Kidney epithelial cell (primary cell): ENCODE measurements around the gene SFT2D3. TPM values are rescaled to one million over a fixed set of nuclear protein-coding genes. Genes with fewer than 3 reads are reported as not detected.

ENCODE experiments used
- DNase-seq: peaks from one replicate; pipeline ENCODE4 v3.0.0-alpha.2; 2010; ENCODE audit warnings: low read depth
- H3K27me3 ChIP-seq: 2 replicates; pipeline ENCODE4 v1.6.0; 2011; ENCODE audit warnings: low read length; ENCODE audit not compliant: control insufficient read depth, insufficient read depth
- H3K36me3 ChIP-seq: 2 replicates; pipeline ENCODE4 v1.5.1; 2011; ENCODE audit warnings: low read length; ENCODE audit not compliant: control insufficient read depth, insufficient read depth
- H3K4me3 ChIP-seq: 2 replicates; pipeline ENCODE4 v1.5.1; 2011; ENCODE audit warnings: low read depth, mild to moderate bottlenecking, control low read depth, low read length
- total RNA-seq: library from RNA; depleted of rRNA; stranded (reverse); fragments of >200 nt; gene quantifications from 2 replicates; pipeline ENCODE4 v1.2.3, GENCODE V29; 2015
- TF ChIP-seq, protein P1 (sequence below): IDR thresholded peaks from 2 replicates; pipeline ENCODE4 v1.5.1; 2011; ENCODE audit warnings: mild to moderate bottlenecking, moderate library complexity, low read length, control low read depth, inconsistent platforms; ENCODE audit not compliant: insufficient read depth, poor library complexity, severe bottlenecking

The SFT2D3 gene
- total RNA-seq, 1 donor from 2014 or later: 8.7 TPM

DNA sequence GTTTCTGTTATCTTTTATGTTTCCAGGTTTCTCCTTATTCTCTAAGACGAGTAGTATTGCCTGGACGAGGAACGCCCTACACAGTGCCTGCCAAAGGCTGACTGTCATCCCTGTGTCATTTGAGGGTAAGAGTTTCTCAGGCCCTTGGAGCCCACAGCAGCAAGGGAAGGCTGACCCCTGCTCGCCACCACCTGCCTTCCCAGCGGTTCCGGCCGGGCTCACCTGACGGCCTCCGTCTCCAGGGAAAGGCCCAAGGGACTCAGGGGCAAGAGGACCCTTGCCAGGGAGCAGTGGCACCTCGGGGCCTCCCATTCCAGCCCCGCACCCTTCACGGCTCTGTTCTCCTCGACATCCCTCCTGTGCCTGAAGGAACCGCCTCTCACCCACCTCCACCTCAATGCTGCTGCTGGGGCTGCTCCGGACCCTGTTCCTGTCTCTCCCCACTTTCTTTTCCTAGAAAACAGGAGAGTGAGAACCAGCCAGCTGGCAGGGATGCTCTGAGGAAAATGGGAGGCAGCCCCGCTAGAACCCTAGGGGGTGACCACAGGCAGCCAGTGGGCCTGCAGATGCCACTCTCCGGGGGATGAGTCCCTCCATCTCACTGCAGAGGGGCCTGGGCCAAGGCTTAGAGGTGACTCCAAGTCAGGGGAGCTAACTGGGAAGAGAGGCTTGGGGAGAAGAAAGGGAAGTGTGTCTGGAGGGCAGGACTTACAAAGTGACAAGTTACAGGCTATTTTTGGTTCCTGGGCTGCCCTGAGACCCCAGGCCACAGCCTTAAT is 27.8 kb upstream of the SFT2D3 start:
- TF ChIP-seq, protein P1, sequence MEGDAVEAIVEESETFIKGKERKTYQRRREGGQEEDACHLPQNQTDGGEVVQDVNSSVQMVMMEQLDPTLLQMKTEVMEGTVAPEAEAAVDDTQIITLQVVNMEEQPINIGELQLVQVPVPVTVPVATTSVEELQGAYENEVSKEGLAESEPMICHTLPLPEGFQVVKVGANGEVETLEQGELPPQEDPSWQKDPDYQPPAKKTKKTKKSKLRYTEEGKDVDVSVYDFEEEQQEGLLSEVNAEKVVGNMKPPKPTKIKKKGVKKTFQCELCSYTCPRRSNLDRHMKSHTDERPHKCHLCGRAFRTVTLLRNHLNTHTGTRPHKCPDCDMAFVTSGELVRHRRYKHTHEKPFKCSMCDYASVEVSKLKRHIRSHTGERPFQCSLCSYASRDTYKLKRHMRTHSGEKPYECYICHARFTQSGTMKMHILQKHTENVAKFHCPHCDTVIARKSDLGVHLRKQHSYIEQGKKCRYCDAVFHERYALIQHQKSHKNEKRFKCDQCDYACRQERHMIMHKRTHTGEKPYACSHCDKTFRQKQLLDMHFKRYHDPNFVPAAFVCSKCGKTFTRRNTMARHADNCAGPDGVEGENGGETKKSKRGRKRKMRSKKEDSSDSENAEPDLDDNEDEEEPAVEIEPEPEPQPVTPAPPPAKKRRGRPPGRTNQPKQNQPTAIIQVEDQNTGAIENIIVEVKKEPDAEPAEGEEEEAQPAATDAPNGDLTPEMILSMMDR: no peak
- Histone ChIP-seq H3K27me3 (peaks cover 27% of the 10 kb centered on the region), H3K4me3 (no peak overlapping the region), H3K36me3 (no peaks in the 10 kb centered on the region)
- DNase-seq: no peak

DNA sequence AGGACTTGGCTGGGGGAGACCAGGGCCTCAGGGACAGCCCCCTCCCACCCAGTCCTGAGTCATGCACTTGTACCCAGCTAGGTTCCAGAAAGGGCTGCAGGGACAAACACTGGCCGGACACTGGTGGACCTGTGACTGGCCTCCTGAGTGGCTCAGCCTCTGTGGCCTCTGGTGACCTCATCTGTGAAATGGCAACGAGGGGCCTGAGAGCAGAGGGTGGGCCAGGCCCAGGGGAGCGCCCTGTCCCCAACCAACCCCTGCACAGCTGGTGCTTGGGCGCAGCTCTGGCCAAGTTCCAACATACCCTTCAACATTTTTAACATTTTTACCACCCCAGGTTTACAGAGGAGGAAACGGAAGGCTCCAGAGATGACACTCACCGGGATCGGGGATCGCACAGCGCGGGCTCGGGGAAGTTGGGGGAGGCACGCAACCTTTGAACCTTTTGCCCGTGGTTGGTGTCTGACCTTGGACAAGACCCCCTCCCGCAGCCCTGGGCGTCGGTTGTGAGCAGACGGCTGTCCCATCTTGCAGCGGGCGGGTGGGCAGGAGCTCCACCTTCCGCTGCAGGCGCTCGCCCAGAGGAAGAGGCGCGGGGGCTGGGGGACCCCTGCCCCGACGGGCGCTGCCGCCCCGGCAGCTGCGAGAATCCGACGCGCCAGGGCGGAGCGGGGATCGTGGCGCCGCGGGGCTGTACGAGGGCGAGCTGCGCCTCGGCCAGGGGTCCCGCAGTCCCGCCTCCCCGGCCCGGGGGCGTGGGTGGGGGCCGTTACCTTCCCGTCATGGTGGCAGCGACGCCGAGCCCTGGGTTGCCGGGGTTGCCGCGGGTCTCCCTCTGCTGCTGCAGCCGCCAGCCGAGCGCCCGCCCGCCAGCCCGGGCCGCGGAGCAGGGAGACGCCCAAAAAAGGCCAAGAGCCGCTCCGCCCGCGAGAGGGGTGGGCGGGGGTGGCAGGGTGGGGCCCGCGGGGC is 26.8 kb upstream of the SFT2D3 start:
- DNase-seq: no peak
- Histone ChIP-seq H3K4me3 (peak overlapping the region; percentile 42), H3K36me3 (no peaks in the 10 kb centered on the region), H3K27me3 (peaks cover 28% of the 10 kb centered on the region)
- TF ChIP-seq, protein P1: no peak

DNA sequence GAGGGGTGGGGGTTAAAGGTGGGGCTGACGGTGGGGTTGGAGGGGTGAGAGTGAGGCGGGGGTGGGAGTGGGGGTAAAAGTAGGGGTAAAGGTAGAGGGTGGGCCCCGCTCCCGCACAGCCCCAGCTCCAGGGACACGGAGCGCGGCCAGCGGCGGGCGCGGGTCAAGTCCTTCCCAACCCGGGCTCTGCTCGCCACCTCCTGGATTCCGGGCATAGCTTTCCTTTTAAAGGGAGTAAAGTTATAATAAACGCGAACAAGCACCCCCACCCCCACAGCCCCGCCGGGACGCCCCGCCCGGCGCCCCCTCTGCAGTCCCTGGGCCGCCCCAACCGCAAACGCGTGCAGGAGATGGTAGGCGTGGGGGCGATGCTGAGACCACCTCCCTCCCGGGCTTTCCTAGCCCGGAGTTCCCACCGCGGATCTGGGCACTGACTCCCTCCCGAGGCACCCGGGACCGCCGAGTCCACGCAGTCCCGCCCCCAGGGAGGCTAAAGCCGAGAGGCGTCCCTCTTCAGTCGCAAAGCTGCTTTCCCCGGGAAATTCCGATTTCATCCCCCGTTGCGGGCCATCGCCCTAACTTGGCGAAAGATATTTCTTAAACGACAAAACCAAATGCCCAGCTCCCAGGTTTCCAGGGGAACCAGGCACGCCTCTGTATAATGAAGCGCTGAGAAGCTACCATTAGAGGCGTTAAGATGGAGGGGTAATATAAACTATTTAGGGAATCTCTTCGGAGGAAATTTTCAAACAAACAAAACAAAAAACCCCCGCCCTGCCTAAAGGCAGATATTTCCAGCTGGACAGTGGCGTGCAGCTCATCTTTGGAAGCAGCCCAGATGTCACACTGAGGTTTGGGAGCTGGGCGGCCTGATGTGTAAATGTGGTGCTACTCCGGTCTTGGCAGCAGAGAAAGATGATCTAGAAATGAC is 25.7 kb upstream of the SFT2D3 start, which contains the start of gene LIMS2:
Gene LIMS2, minus strand, starts transcription at position 200 of the 931 bp plus-strand sequence. CDS start 506 bp downstream, outside the sequence.
- H3K4me3 ChIP-seq: peak within 1 kb of the TSS; percentile 42
- TF ChIP-seq, protein P1: peak; percentile 30
- no peak for DNase-seq
- H3K27me3 ChIP-seq: peaks cover 32% of the 10 kb centered on the region
- no peaks in the 10 kb centered on the region for H3K36me3 ChIP-seq

DNA sequence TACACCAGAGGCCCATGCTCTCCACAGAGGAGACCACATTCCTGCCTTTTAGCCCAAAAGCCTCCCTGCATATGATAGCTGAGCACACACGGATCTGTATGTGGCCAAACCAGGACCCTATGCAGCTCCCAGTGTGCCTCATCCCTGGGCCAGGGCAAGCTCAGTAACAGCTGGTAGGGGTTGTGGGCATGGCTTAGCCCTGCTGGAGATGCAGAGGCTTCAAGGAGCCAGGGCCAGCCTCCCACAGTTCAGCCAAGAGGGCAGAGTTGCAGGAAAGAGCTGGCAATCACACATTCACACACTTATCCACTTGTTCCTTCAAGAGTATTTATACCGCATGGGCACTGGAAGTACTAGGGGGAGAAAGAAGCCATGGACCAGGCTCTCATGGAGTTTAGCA is 24.4 kb upstream of the SFT2D3 start:
- no peak for DNase-seq
- H3K4me3 ChIP-seq: no peak overlapping the region
- H3K36me3 ChIP-seq: no peaks in the 10 kb centered on the region
- peaks cover 37% of the 10 kb centered on the region for H3K27me3 ChIP-seq
- TF ChIP-seq, protein P1: no peak

DNA sequence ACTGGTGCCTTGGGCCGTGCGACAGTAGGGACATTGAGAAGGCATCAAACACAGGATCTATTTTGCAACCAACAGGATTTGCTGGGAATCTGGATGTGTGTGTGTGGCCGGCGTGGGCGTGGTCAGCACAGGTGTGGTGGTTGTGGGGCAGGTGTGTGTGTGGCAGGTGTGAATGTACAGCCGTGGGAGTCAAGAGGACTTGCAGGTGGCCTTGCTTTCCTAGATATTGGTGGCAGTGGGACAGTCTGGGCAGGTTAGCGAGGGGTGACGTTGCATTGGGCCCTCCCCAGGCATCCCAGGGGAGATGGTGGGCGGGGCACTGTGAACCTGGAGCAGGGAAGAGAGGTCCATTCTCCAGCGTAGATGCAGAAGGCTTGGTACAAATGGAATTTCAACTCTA is 22.8 kb upstream of the SFT2D3 start:
- TF ChIP-seq, protein P1: no peak
- no peak for DNase-seq
- Histone ChIP-seq H3K27me3 (peaks cover 37% of the 10 kb centered on the region), H3K36me3 (no peaks in the 10 kb centered on the region), H3K4me3 (no peak overlapping the region)
